Measurements from ENCODE around the gene PLEKHG4. TPM values are rescaled to one million over a fixed set of nuclear protein-coding genes. Genes with fewer than 3 reads are reported as not detected.

Gene PLEKHG4, protein sequence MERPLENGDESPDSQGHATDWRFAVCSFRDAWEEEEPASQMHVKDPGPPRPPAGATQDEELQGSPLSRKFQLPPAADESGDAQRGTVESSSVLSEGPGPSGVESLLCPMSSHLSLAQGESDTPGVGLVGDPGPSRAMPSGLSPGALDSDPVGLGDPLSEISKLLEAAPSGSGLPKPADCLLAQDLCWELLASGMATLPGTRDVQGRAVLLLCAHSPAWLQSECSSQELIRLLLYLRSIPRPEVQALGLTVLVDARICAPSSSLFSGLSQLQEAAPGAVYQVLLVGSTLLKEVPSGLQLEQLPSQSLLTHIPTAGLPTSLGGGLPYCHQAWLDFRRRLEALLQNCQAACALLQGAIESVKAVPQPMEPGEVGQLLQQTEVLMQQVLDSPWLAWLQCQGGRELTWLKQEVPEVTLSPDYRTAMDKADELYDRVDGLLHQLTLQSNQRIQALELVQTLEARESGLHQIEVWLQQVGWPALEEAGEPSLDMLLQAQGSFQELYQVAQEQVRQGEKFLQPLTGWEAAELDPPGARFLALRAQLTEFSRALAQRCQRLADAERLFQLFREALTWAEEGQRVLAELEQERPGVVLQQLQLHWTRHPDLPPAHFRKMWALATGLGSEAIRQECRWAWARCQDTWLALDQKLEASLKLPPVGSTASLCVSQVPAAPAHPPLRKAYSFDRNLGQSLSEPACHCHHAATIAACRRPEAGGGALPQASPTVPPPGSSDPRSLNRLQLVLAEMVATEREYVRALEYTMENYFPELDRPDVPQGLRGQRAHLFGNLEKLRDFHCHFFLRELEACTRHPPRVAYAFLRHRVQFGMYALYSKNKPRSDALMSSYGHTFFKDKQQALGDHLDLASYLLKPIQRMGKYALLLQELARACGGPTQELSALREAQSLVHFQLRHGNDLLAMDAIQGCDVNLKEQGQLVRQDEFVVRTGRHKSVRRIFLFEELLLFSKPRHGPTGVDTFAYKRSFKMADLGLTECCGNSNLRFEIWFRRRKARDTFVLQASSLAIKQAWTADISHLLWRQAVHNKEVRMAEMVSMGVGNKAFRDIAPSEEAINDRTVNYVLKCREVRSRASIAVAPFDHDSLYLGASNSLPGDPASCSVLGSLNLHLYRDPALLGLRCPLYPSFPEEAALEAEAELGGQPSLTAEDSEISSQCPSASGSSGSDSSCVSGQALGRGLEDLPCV
- total RNA-seq, result 19.5 and 21.3 TPM in 2 replicates

DNA sequence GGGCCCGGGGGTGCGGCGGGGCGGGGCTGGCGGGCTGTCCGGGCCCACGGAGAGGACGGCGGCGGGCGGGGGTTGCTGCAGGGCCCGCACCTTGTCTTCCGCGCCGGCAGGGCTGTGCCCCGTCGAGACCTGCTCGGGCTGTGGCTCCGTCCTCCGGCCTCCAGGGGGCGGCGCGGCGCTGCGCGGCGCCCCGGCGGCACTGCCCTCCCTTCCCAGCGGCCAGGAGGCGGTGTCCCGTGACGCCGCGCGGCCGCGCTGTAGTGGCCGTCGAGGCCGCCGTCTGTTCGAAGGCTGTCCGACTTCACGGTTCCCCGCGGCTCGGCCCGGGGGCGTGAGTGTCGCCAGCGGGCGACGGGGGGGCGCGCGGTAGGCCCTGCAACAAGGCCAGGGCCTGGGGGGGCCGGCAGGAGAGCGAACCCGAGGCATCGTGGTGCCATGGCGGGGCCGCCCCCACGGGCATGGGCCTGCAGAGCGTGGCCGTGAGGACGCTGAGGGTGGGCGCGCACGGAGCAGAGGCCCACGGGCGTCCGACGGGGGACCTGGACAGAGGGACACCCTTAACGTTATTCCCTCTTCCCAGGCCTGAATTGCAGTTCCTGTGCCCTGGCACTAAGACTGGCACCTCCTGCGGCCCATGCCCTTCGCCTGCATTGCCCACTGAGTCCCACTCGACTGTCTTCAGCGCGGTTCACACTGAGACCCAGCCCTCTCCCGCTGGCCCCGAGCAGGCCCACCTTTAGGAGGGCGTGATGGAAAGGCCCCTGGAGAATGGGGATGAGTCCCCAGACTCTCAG, at the start of gene PLEKHG4:
Gene PLEKHG4, plus strand, starts transcription at position 237 of the 794 bp plus-strand sequence. Its CDS starts 513 bp downstream, at position 750.
- intact Hi-C loops (cut with micrococcal nuclease), result loop anchor here (1.0 to 5.0 kb wide), 6 partner anchors 32 to 327 kb away; partner anchors contain the start of genes FHOD1 and TMEM208

DNA sequence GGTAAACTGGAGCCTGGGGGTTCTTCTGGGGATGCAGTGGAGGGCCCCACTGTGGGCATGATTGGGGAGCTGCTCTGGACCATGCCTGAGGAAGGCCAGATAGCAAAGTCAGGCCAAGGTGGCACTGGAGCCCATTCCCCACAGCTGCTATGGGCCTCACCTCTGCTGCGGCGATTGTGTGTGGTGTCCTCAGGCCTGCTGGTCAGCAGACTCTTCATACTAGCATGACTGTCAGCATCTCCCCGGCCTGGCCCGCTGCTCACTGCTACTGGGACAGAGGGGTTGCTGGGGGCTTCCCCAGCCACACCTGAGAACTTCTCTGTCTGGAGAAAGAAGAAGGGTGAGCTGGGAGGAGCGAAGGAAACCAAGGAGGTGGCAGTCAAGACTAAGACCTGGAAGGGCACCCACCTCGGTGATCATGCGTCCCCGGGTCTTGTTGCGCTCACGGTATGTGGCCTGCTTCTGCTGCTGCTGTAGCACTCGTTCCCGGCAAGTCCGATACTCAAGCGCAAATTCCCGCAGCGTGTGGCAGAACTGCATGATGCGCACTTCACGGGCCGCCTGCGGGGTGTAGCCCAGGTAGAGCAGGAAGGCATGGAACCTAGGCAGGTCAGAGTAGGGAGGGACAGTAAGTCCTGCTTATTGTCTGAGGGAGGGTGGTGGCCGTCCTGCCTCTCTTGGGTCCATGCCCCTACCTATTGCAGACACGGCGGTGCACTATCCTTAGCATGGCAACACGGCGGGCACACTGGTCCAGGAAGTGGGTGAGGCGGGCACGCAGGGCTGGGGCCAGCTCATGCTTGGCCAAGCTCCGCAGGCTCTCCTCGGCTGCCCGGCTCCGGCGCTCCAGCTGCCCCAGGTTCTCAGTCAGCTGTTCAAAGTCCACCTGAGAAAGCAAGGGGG, 49.2 kb upstream of the PLEKHG4 start:
- intact Hi-C loops (cut with micrococcal nuclease), result no loop called here

DNA sequence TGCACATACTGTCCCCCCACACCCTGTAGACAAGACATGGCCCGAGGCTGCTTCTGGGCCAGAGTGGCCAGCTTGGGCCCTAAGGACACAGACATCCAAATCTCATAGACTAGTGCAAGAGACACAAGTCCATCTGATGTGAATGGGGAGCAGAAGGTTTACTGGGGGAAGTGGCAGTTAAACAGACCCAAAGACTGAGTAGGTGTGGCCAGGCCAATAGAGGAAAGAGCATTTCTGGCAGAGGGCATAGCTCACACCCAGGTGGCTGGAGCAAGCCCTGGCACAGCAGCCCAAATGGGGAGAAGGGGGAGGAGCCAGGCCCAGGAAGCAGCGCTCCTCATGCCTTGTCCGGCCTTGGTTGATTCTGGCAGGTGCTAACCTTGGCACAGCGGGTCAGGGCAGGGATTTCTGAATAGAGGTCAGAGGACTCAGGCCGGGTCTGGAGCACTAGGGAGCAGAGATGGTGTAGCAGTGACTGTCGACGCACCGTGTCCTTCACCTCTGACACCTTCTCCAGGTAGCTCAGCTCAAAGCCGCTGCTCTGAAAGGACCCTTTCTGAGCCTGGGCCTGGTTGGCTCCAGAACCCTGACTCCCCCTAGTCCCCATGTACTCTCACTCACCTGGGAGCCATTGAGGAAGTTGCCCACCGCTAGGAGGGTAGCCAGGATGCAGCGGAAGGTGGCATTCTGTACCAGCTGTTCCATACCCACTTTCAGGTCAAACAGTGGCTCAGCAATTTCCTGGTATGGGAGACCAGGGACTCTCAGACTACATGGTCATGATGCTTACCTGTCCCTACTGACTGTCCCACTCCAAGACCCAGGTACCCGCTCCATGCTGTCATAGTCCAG, 48.3 kb upstream of the PLEKHG4 start:
- intact Hi-C loops (cut with micrococcal nuclease), result no loop called here

DNA sequence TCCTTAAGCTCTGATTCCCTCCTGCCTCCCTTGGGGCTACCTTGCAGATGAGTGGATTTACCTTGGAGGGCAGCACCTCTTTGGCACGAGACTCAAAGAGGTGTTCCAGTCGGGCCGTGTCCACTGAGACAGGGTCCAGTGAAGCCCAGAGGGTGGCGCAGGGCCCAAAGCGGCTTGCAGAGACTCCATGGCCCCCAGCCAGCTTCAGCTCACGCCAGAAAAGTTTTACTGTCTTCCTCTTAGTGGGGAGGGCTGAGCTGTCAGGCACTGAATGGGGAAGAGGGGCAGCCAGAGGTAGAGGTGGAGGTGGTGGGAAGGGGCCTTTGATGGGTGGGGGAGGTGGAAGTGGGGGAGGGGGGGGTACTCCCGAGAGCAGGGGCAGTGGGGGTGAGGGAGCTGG, 45.7 kb upstream of the PLEKHG4 start:
- intact Hi-C loops (cut with micrococcal nuclease), result no loop called here

DNA sequence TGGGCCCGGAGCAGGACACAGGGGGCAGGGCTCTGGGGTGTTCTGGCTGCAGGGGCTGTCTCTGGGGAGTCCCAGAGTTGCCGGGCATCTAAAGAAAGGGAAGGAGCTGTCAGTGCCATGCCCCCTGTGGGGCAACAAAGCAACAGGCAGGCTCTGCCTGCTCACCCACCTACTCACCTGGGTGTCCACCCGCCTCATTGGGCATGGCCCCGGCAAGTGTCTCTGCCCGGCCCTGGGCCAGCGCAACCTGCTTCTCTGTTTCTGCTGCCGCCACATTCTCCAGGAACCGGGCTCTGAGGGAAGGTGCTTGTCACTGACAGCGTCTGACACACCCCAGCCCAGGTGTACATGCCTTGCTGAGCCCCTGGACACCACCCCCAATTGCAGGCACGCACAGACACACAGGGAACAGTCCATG, 45.1 kb upstream of the PLEKHG4 start:
- intact Hi-C loops (cut with micrococcal nuclease), result no loop called here

DNA sequence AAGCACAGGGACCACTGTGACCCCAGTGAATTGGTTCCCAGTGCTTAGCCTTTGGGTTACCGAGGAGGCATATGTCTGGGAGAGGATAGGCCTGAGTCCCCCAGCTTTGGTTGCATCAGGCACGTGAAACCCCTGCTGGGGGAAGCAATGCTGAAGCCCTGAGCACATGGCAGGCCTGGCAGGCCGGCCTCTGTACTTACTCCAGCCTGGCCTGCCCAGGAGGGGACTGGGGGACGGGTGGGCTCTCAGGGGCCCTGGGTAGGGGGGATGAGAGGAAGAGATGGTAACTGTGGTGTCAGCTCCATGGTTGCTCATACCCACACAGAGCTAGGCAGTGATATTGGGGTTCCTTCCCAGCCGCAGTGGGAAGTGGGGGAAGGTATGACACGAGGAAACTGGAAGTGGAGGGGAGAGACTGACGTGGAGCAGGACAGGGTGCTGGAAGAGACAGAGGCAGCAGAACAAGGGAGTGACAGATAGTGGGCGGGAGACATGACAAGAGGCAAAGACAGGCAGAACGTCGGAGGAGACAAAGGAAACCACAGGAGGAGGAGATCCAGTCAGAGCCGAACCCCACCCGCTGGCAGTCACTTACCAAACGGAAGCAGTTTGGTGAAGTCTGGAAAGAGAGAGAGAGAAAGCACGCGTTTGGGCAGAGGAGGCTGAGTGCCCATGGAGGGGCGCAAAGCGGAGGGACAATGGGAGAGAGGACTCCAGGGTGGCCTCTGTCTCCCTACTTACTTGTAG, 43.3 kb upstream of the PLEKHG4 start:
- intact Hi-C loops (cut with micrococcal nuclease), result loop anchor here (1.0 kb wide), 2 partner anchors 9 to 11 kb away; partner anchors contain the start of genes FHOD1 and TMEM208

DNA sequence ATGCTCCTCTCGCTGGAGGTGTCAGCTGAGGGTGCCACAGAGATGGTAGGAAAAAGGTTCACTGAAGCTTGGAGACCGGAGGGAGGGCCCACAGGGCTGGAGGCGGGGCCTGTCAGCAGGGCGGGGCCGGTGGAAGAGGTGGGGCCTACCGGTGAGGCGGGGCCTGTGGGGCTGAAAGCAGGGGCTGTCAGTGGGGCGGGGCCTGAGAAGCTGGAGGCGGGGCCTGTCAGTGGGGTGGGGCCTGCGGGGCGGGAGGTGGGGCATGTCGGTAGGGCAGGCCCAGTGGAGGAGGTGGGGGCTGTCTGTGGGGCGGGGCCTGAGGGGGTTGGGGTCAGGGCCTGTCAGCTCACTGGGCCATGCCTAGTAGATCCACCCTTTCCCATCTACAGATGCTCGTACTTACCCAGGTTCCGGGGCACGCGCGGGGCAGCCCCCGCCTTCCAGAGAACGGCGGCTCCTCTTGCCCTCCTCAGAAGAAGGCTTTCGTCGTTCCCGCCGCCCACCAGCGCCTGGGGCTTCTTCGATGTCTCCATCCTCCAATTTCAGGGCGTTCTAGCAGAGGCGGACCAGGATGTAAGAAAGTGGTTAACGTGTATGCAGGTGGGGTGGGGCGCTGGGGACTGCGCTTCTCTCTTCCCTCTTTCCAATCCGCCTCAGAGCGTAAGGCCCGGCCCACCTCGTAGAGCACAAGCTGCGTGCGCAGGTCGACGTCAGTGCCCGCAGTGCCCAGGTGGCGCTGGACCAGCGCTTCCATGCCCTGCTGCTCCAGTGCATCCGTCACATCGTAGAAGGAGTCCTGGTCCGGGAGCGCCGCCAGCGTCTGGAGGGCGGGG, 42.6 kb upstream of the PLEKHG4 start:
- intact Hi-C loops (cut with micrococcal nuclease), result loop anchor here (1.0 kb wide), 2 partner anchors 9 to 11 kb away; partner anchors contain the start of genes FHOD1 and TMEM208

DNA sequence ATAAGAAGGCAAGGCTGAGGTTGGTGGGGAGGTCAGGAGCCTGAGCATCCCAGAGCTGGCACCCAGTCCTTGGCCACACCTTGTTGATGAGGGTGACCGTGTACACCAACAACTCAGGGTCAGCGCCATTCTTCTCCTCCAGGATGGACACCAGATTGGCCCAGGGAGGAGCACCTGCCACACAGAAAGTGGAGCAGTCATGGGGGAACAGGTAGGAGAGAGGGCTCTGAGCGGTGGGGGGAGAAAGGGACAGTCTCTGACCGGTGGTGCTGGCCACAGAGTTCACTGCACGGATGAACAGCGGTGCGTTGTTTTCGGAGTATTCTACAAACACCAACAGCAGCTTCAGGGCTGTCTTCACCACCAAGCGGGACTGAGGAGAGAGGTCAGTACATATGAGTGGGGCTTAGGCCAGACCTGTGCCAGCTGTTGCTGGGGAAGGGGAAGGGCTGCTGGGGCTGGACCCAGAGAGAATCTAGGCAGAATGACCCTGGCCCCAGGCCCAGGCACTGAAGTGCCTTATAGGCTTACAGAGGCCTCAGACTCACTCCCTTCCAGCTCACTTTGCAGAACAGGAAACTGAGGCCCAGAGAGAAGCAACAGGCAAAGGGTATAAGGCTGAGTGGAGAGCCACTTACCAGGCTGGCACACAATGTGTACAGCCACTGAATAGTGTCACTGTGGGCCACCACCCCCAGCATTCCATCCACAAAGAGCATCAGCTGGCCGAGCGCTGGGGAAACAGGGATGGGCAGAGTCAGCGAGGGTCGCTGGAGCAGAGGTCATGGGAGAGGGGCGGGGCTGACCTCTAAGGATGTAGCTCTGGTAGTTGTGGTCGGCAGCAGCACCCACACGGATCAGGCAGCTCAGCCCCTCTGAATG, 41.7 kb upstream of the PLEKHG4 start:
- intact Hi-C loops (cut with micrococcal nuclease), result no loop called here

DNA sequence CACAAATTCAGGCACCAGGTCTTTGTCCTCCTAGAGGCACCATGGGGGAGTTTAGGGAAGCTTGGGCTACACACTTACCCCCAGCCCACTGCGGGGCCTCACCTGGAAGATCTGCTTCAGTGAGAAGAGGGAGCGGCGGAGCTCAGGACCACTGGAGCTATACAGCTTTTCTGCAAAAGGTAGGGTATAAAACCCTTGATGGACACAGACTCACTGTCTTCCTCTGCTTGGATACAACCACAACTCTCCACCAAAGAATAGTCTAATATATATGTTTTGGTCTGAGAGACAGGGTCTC, 41.1 kb upstream of the PLEKHG4 start:
- intact Hi-C loops (cut with micrococcal nuclease), result no loop called here

DNA sequence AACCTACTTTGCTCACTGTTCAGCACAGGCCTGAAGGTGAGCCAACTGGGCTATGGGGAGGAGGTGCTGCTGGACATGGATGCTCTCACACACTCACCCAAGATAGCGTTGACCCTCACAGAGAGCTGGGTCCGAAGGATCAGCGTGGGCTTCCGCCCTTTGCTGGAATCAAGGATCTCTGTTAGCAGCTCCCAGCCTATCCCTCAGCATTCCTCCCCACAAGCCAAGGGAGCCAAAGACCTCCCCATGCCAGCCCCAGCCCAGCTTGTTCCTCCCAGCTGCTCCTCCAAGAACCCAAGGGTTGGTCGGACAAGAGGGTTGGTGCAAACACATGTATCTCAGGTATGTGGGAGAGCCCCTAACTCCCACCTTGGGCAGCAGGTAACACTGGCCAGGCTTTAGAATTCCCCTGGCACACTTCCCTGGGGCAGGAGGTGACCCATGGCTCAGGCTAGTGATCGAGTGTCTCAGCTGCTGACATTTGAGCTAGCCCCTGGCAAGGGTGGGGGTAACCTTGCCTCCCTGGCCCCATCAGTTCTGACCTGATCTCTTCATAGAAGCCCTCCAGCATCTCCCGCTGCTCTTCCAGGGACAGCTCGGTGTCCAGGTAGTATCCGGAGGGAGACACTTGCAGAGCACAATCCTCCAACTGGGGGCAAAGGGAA, 40.4 kb upstream of the PLEKHG4 start:
- intact Hi-C loops (cut with micrococcal nuclease), result no loop called here

DNA sequence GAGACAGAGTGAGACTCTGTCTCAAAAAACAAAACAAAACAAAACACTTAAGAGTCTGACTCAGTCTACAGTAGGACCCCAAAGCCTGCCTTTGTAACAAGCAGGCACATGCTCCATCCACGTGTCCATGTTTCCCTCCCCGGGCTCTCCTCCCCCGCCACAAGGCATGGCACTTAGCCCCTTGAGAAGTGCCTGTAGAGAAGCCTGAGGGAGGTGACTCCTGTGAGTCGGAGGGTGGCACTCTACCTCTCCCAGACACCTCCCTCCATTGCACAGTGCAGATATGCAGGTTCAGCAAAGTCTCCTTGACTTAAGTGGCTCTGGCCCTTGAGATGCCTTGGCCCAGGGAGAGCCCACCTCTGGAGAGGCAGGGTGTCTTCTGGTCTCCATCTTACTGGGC, 38.8 kb upstream of the PLEKHG4 start:
- intact Hi-C loops (cut with micrococcal nuclease), result loop anchor here (10.0 kb wide), 1 partner anchor 424 kb away; the partner anchor contains the start of genes ACD, C16orf86, ENKD1 and PARD6A

DNA sequence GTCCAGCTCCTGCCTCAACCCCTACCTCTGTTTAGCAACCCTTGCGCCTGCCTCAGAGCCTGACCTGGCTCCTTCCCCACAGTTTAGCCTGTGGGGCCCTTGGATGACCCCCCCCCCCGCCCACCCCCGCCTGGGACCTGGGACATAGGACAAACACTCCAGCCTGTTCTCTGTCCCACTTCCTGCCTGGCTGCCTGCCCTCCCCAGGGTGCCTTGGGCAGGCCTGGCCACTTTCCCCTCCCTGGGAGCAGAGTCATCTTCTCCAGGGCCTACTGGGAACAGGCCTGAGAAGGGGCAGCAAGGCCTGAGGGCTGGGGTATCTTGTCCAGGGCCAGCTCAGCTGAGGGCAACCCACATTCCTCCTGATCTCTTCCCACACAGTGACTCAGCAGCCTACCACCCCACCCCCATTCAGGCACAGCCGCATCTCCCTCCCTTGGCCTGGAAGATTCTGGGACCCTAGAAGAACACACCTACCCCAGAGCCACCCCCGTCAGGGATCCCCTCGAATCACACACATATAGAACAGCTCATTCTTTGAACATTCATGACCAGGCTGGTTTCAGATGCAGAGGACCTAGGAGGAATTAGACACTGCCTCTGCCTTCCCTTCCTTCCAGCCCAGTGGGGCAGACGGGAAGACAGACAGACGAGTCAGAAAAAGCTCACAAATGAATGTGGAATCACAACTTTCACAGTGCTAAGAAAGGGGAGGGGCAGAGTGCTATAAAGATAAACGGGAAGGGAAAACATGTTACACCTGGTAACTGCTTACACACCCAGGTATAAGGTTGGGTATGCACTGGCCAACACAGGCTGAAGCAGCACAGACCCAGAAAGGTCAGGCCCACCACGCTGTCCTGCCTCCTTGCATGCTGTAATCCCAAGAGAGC, 38.1 kb upstream of the PLEKHG4 start:
- intact Hi-C loops (cut with micrococcal nuclease), result loop anchor here (10.0 kb wide), 1 partner anchor 424 kb away; the partner anchor contains the start of genes ACD, C16orf86, ENKD1 and PARD6A

DNA sequence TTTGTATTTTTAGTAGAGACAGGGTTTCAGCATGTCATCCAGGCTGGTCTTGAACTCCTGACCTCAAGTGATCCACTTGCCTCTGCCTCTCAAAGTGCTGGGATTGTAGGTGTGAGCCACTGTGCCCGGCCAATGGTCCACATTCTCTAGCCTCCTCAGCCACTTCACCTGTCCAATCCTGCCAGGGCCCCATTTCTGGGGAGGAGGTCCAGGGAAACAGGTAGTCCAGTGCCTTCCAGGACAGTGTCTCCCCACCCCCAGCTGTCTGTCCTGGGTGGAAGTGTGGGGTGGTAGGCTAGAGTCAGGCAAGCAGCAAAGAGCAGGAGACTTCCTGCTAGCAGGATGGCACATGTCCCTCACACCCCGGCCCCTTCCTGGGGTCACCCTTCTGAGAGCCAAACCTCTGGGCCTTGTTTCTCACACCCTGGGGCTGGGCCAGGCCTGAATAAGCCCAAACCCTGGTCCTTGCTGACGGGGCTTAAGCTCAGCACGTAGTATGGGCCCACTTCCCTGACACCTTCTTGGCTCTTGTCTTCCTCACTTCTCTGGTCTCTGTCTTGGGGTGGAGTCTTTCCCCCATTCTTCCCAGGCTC, 37.1 kb upstream of the PLEKHG4 start:
- intact Hi-C loops (cut with micrococcal nuclease), result loop anchor here (10.0 kb wide), 1 partner anchor 423 kb away; the partner anchor contains the start of genes ACD, C16orf86, ENKD1 and PARD6A

DNA sequence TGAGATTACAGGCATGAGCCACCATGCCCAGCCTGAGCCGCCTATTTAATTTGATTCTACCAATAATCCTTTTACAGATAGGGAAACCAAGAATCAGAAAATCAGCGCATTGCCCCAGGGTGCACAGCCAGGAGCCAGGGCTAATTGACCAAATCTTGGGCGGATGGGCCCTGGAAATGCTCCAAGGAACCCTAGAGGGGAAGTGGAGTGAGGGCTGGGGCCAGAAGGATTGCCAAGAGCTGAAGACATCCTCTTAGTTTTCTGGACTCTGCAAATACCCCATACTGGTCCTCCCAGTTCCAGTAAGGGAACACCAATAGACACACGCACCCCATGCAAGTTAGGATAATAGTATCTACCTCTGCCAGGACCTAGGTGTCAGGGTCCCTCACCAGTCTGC, 35.9 kb upstream of the PLEKHG4 start:
- intact Hi-C loops (cut with micrococcal nuclease), result loop anchor here (10.0 kb wide), 1 partner anchor 421 kb away; the partner anchor contains the start of genes ACD, C16orf86, ENKD1 and PARD6A
